ENCODE data around the gene BTRC.

GRCh38 chr10:101572785-101573184, 218.8 kb downstream of the BTRC start:
- no peak for TF ChIP-seq EHMT2 (IDR thresholded peaks at IDR 0.05; ENCODE audit: low read depth)
- TF ChIP-seq CHD4 (IDR thresholded peaks at IDR 0.05; ENCODE audit: borderline replicate concordance): no peak
- no peak for TF ChIP-seq CTCF (IDR thresholded peaks at IDR 0.05)
- no peak for TF ChIP-seq PHF8 (IDR thresholded peaks at IDR 0.05; ENCODE audit: borderline replicate concordance, low read depth)
- TF ChIP-seq HMGXB4 (CRISPR knock-in tag; IDR thresholded peaks at IDR 0.05; ENCODE audit: borderline replicate concordance): no peak
- TF ChIP-seq POLR2A (IDR thresholded peaks at IDR 0.05; ENCODE audit: low read length): no peak
- TF ChIP-seq HDAC2 (IDR thresholded peaks at IDR 0.05): no peak
- no peak for TF ChIP-seq KDM1A (IDR thresholded peaks at IDR 0.05; ENCODE audit: low read depth)
- no peak for TF ChIP-seq EP300 (IDR thresholded peaks at IDR 0.05)
- no peak for TF ChIP-seq MYC (IDR thresholded peaks at IDR 0.05; ENCODE audit: borderline replicate concordance, low read length)

Data from A549 (cell line).